Measurements from ENCODE around the gene LSG1.

DNA sequence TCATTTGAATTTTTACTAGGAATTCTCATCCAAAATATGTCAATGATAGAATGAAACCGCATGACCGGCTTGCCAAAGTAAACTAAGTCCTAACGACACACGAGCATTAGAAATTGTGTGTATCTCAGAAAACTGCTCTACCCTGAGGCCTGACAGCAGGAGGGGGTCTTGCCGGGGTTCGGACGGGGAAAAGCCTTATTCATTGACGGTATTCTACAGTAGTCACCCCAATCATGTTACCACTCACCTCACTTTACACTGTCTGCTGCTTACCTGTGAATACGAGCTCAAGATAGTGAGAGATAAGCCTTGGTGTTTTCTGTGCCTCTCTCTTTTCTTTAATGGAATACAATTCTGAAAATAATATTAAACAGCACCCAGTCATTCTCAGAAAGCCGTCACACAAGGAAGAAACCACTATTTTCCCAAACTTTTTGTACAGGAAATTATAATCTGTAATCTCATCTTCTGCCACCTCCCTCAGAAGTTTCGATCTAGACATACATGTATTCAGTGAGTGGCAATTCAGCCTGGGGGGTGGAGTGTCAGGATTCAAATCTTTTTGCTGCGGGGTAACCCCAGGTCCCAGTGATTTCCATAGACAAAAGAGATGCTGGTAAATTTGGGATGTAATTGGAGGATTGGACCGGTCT is 13.2 kb upstream of the LSG1 start:
- TF ChIP-seq, protein P1, sequence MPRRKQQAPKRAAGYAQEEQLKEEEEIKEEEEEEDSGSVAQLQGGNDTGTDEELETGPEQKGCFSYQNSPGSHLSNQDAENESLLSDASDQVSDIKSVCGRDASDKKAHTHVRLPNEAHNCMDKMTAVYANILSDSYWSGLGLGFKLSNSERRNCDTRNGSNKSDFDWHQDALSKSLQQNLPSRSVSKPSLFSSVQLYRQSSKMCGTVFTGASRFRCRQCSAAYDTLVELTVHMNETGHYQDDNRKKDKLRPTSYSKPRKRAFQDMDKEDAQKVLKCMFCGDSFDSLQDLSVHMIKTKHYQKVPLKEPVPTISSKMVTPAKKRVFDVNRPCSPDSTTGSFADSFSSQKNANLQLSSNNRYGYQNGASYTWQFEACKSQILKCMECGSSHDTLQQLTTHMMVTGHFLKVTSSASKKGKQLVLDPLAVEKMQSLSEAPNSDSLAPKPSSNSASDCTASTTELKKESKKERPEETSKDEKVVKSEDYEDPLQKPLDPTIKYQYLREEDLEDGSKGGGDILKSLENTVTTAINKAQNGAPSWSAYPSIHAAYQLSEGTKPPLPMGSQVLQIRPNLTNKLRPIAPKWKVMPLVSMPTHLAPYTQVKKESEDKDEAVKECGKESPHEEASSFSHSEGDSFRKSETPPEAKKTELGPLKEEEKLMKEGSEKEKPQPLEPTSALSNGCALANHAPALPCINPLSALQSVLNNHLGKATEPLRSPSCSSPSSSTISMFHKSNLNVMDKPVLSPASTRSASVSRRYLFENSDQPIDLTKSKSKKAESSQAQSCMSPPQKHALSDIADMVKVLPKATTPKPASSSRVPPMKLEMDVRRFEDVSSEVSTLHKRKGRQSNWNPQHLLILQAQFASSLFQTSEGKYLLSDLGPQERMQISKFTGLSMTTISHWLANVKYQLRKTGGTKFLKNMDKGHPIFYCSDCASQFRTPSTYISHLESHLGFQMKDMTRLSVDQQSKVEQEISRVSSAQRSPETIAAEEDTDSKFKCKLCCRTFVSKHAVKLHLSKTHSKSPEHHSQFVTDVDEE (CRISPR knock-in tag; IDR thresholded peaks at IDR 0.05): no peak
- TF ChIP-seq ZFP30 (CRISPR knock-in tag; IDR thresholded peaks at IDR 0.05) (no peak), TOX (CRISPR knock-in tag; IDR thresholded peaks at IDR 0.05; ENCODE audit: borderline replicate concordance) (no peak), BACH2 (CRISPR knock-in tag; IDR thresholded peaks at IDR 0.05; ENCODE audit: borderline replicate concordance) (no peak), CSDC2 (CRISPR knock-in tag; IDR thresholded peaks at IDR 0.05) (no peak), ZFP3 (CRISPR knock-in tag; IDR thresholded peaks at IDR 0.05) (no peak), ZNF565 (CRISPR knock-in tag; conservative IDR thresholded peaks at IDR 0.05; ENCODE audit: low read depth) (no peak), TCF4 (CRISPR knock-in tag; IDR thresholded peaks at IDR 0.05; ENCODE audit: borderline replicate concordance) (no peak), RARB (CRISPR knock-in tag; IDR thresholded peaks at IDR 0.05) (no peak)
- TF ChIP-seq, protein P2, sequence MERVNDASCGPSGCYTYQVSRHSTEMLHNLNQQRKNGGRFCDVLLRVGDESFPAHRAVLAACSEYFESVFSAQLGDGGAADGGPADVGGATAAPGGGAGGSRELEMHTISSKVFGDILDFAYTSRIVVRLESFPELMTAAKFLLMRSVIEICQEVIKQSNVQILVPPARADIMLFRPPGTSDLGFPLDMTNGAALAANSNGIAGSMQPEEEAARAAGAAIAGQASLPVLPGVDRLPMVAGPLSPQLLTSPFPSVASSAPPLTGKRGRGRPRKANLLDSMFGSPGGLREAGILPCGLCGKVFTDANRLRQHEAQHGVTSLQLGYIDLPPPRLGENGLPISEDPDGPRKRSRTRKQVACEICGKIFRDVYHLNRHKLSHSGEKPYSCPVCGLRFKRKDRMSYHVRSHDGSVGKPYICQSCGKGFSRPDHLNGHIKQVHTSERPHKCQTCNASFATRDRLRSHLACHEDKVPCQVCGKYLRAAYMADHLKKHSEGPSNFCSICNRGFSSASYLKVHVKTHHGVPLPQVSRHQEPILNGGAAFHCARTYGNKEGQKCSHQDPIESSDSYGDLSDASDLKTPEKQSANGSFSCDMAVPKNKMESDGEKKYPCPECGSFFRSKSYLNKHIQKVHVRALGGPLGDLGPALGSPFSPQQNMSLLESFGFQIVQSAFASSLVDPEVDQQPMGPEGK (CRISPR knock-in tag; IDR thresholded peaks at IDR 0.05; ENCODE audit: borderline replicate concordance): no peak
- TF ChIP-seq, protein P3, sequence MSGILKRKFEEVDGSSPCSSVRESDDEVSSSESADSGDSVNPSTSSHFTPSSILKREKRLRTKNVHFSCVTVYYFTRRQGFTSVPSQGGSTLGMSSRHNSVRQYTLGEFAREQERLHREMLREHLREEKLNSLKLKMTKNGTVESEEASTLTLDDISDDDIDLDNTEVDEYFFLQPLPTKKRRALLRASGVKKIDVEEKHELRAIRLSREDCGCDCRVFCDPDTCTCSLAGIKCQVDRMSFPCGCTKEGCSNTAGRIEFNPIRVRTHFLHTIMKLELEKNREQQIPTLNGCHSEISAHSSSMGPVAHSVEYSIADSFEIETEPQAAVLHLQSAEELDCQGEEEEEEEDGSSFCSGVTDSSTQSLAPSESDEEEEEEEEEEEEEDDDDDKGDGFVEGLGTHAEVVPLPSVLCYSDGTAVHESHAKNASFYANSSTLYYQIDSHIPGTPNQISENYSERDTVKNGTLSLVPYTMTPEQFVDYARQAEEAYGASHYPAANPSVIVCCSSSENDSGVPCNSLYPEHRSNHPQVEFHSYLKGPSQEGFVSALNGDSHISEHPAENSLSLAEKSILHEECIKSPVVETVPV (CRISPR knock-in tag; IDR thresholded peaks at IDR 0.05): no peak
- TF ChIP-seq, protein P4, sequence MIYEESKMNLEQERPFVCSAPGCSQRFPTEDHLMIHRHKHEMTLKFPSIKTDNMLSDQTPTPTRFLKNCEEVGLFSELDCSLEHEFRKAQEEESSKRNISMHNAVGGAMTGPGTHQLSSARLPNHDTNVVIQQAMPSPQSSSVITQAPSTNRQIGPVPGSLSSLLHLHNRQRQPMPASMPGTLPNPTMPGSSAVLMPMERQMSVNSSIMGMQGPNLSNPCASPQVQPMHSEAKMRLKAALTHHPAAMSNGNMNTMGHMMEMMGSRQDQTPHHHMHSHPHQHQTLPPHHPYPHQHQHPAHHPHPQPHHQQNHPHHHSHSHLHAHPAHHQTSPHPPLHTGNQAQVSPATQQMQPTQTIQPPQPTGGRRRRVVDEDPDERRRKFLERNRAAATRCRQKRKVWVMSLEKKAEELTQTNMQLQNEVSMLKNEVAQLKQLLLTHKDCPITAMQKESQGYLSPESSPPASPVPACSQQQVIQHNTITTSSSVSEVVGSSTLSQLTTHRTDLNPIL (CRISPR knock-in tag; IDR thresholded peaks at IDR 0.05; ENCODE audit: low read depth): no peak
